ENCODE results near the gene LGI4.

- TF ChIP-seq, protein P1, sequence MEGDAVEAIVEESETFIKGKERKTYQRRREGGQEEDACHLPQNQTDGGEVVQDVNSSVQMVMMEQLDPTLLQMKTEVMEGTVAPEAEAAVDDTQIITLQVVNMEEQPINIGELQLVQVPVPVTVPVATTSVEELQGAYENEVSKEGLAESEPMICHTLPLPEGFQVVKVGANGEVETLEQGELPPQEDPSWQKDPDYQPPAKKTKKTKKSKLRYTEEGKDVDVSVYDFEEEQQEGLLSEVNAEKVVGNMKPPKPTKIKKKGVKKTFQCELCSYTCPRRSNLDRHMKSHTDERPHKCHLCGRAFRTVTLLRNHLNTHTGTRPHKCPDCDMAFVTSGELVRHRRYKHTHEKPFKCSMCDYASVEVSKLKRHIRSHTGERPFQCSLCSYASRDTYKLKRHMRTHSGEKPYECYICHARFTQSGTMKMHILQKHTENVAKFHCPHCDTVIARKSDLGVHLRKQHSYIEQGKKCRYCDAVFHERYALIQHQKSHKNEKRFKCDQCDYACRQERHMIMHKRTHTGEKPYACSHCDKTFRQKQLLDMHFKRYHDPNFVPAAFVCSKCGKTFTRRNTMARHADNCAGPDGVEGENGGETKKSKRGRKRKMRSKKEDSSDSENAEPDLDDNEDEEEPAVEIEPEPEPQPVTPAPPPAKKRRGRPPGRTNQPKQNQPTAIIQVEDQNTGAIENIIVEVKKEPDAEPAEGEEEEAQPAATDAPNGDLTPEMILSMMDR (IDR thresholded peaks at IDR 0.05; ENCODE audit: low read depth, low read length, missing input control): peak; percentile 29
- TF ChIP-seq ATF3 (IDR thresholded peaks at IDR 0.05) (no peak), YY1 (IDR thresholded peaks at IDR 0.05) (no peak)
Measured at GRCh38 chr19:35080613-35081170, 54.2 kb downstream of the LGI4 start.
